HEK293 (cell line): ENCODE data around the gene CHIT1.

Experiments
- CTCF ChIP-seq: fragments of 450-650 bp; formaldehyde crosslinking; IDR thresholded peaks from 2 replicates; pipeline ENCODE4 v1.5.1; 2016; ENCODE audit warnings: missing biosample characterization, missing genetic modification characterization
- KLF1 ChIP-seq: fragments of 450-650 bp; formaldehyde crosslinking; IDR thresholded peaks from 2 replicates; pipeline ENCODE4 v1.5.1; 2016; ENCODE audit warnings: missing biosample characterization, missing genetic modification characterization
- PBX3 ChIP-seq: sonication (generic); formaldehyde crosslinking; IDR thresholded peaks from 2 replicates; pipeline ENCODE4 v1.8.1; 2022; ENCODE audit warnings: mild to moderate bottlenecking, moderate library complexity, missing genetic modification reagents
- TSHZ1 ChIP-seq: fragments of 450-650 bp; formaldehyde crosslinking; IDR thresholded peaks from 2 replicates; pipeline ENCODE4 v1.5.1; 2016; ENCODE audit warnings: missing biosample characterization, missing genetic modification characterization, borderline replicate concordance
- YY1 ChIP-seq: fragments of 450-650 bp; formaldehyde crosslinking; IDR thresholded peaks from 2 replicates; pipeline ENCODE4 v1.5.1; 2018; ENCODE audit warnings: missing biosample characterization, missing genetic modification characterization
- ZBTB49 ChIP-seq: fragments of 450-650 bp; formaldehyde crosslinking; IDR thresholded peaks from 2 replicates; pipeline ENCODE4 v1.5.1; 2016; ENCODE audit warnings: missing biosample characterization, missing genetic modification characterization, low read depth
- ZNF24 ChIP-seq: fragments of 450-650 bp; formaldehyde crosslinking; IDR thresholded peaks from 2 replicates; pipeline ENCODE4 v1.5.1; 2016; ENCODE audit warnings: missing biosample characterization, missing genetic modification characterization

- TF ChIP-seq PBX3 (CRISPR knock-in tag) = no peak
- no peak for TF ChIP-seq CTCF (tag by site-specific recombination)
- no peak for TF ChIP-seq YY1 (tag by site-specific recombination)
- no peak for TF ChIP-seq KLF1 (tag by site-specific recombination)
- no peak for TF ChIP-seq ZNF24 (tag by site-specific recombination)
- TF ChIP-seq TSHZ1 = no peak
- no peak for TF ChIP-seq ZBTB49
Observed at GRCh38 chr1:203187689-203188264, 41.7 kb downstream of the CHIT1 start.
